NCI-H2227 treated with DMSO at 0.1 percent for 48 hours (cell line): ENCODE measurements around the gene PNPLA7.

Source experiments
- DNase-seq: peaks from one replicate; lab custom pipeline; 2025; lab: John Stamatoyannopoulos, UW

The PNPLA7 gene

GRCh38 chr9:137494104-137494544 lies 56.1 kb downstream of the PNPLA7 start:
- no peak for DNase-seq

GRCh38 chr9:137493364-137494103 lies 56.7 kb downstream of the PNPLA7 start:
- DNase-seq = no peak

- no peak for DNase-seq
These were observed 57.5 kb downstream of the PNPLA7 start for GRCh38 chr9:137492464-137493363.

- DNase-seq = no peak
These were observed 58.3 kb downstream of the PNPLA7 start for GRCh38 chr9:137491735-137492432.

GRCh38 chr9:137490532-137491186 lies 59.5 kb downstream of the PNPLA7 start:
- DNase-seq = no peak

GRCh38 chr9:137488906-137489305 lies 61.3 kb downstream of the PNPLA7 start:
- no peak for DNase-seq

GRCh38 chr9:137488327-137488653 lies 61.9 kb downstream of the PNPLA7 start:
- no peak for DNase-seq

GRCh38 chr9:137487454-137488326 lies 62.5 kb downstream of the PNPLA7 start:
- DNase-seq = no peak

GRCh38 chr9:137486545-137487453 lies 63.4 kb downstream of the PNPLA7 start:
- no peak for DNase-seq

- no peak for DNase-seq
These were observed 64.1 kb downstream of the PNPLA7 start for GRCh38 chr9:137486141-137486490.

GRCh38 chr9:137485343-137486140 lies 64.7 kb downstream of the PNPLA7 start:
- no peak for DNase-seq

GRCh38 chr9:137484551-137485315 lies 65.5 kb downstream of the PNPLA7 start:
- no peak for DNase-seq

- DNase-seq = no peak
These were observed 68.0 kb downstream of the PNPLA7 start for GRCh38 chr9:137482094-137482781.

- DNase-seq = no peak
These were observed 69.2 kb downstream of the PNPLA7 start for GRCh38 chr9:137480686-137481683.

- DNase-seq = no peak
These were observed 70.1 kb downstream of the PNPLA7 start for GRCh38 chr9:137479892-137480685.
